Measurements from ENCODE around the gene TEKT1.
A peak's percentile ranks its signal among the peaks of the same experiment; 100 is the strongest.

The TEKT1 gene

GRCh38 chr17:6799738-6800137 lies 31.8 kb downstream of the TEKT1 start:
- TF ChIP-seq ZNF548 (tag by site-specific recombination; IDR thresholded peaks at IDR 0.05) = no peak
- no peak for TF ChIP-seq ZBTB26 (tag by site-specific recombination; optimal IDR thresholded peaks at IDR 0.05)
- no peak for TF ChIP-seq TRIM28 (IDR thresholded peaks at IDR 0.05; ENCODE audit: borderline replicate concordance, low read length)
- no peak for TF ChIP-seq ZSCAN16 (tag by site-specific recombination; IDR thresholded peaks at IDR 0.05)
- TF ChIP-seq ZNF174 (tag by site-specific recombination; IDR thresholded peaks at IDR 0.05) = no peak
- no peak for TF ChIP-seq SCRT1 (tag by site-specific recombination; IDR thresholded peaks at IDR 0.05; ENCODE audit: borderline replicate concordance)
- TF ChIP-seq ZNF239 (tag by site-specific recombination; IDR thresholded peaks at IDR 0.05) = no peak
- no peak for TF ChIP-seq ZNF16 (tag by site-specific recombination; IDR thresholded peaks at IDR 0.05; ENCODE audit: low read depth)
- no peak for TF ChIP-seq ZBTB21 (tag by site-specific recombination; IDR thresholded peaks at IDR 0.05)
- Histone ChIP-seq H3K27ac (ENCODE audit: extremely low read depth, low read depth, low read length) (no peak overlapping the region), H3K4me3 (ENCODE audit: low read depth, low read length) (no peak overlapping the region), H3K4me1 (ENCODE audit: control insufficient read depth, insufficient read depth, low read length) (no peaks in the 10 kb centered on the region), H3K9me3 (ENCODE audit: control insufficient read depth, insufficient read depth, low read depth, low read length) (no peaks in the 10 kb centered on the region), H3K36me3 (ENCODE audit: control insufficient read depth in 2 of 2, insufficient read depth in 1 of 2, low read length in 2 of 2) (no peaks in the 10 kb centered on the region)
- ChIA-PET CTCF (no interaction called here), POLR2A (no interaction called here)

DNA sequence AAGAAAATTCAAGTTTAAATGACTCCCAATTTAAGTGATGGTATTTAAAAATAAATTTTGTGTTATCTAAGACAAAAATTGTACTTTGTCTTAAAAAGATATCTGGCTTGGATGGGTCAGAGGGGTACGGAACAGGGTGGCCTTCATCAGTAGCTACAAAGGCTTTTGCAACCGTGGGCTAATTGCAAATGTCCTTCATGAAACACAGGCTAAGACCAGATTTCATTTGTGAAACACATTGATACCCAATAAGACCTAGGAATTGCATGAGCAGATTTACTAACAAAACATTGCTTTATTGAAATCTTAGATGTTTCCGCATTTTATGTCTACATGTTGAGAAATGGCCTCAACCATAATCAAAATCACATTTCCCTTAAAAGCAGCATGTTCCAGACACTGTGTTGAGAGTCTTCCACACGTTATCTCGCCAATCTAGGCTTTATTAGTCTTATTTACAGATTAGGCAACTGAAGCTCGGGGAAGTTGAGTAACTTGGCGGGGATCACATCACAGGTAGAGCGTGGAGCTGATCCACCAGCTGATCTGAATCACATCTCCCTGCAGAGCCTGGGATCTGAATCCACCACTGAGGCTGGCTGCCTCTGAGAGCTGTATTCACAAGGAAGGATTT lies 33.7 kb downstream of the TEKT1 start:
- TF ChIP-seq SALL2 (tag by site-specific recombination; IDR thresholded peaks at IDR 0.05; ENCODE audit: borderline replicate concordance) (no peak), HIC1 (tag by site-specific recombination; IDR thresholded peaks at IDR 0.05) (no peak), ZBTB17 (tag by site-specific recombination; IDR thresholded peaks at IDR 0.05) (peak; percentile 23; the same call in 1 of the 2 replicates), SCRT1 (tag by site-specific recombination; IDR thresholded peaks at IDR 0.05; ENCODE audit: borderline replicate concordance) (no peak), ZNF530 (tag by site-specific recombination; IDR thresholded peaks at IDR 0.05; ENCODE audit: low read depth) (no peak), ZNF658 (tag by site-specific recombination; IDR thresholded peaks at IDR 0.05) (no peak), ZNF2 (tag by site-specific recombination; IDR thresholded peaks at IDR 0.05) (no peak)
- no peaks in the 10 kb centered on the region for H3K9me3 ChIP-seq (ENCODE audit: control insufficient read depth, insufficient read depth, low read depth, low read length)
- ChIA-PET POLR2A (no interaction called here), CTCF (interaction anchor here (1.0 kb wide), 1 partner anchor 97 kb away, joined by 3 read pairs; no protein-coding TSS in a partner anchor)
- no peak overlapping the region for H3K4me3 ChIP-seq (ENCODE audit: low read depth, low read length)
- no peaks in the 10 kb centered on the region for H3K36me3 ChIP-seq (ENCODE audit: control insufficient read depth in 2 of 2, insufficient read depth in 1 of 2, low read length in 2 of 2)
- H3K4me1 ChIP-seq (ENCODE audit: control insufficient read depth, insufficient read depth, low read length) = no peaks in the 10 kb centered on the region
- no peak overlapping the region for H3K27ac ChIP-seq (ENCODE audit: extremely low read depth, low read depth, low read length)

- Histone ChIP-seq H3K4me3 (ENCODE audit: low read depth, low read length) (no peak overlapping the region), H3K27ac (ENCODE audit: extremely low read depth, low read depth, low read length) (no peak overlapping the region), H3K9me3 (ENCODE audit: control insufficient read depth, insufficient read depth, low read depth, low read length) (no peaks in the 10 kb centered on the region), H3K4me1 (ENCODE audit: control insufficient read depth, insufficient read depth, low read length) (no peaks in the 10 kb centered on the region), H3K36me3 (ENCODE audit: control insufficient read depth in 2 of 2, insufficient read depth in 1 of 2, low read length in 2 of 2) (no peaks in the 10 kb centered on the region)
- POLR2A ChIA-PET = no interaction called here
- peak; percentile 21; the same call in 1 of the 2 replicates for TF ChIP-seq ZNF768 (tag by site-specific recombination; IDR thresholded peaks at IDR 0.05)
- TF ChIP-seq, protein P1, sequence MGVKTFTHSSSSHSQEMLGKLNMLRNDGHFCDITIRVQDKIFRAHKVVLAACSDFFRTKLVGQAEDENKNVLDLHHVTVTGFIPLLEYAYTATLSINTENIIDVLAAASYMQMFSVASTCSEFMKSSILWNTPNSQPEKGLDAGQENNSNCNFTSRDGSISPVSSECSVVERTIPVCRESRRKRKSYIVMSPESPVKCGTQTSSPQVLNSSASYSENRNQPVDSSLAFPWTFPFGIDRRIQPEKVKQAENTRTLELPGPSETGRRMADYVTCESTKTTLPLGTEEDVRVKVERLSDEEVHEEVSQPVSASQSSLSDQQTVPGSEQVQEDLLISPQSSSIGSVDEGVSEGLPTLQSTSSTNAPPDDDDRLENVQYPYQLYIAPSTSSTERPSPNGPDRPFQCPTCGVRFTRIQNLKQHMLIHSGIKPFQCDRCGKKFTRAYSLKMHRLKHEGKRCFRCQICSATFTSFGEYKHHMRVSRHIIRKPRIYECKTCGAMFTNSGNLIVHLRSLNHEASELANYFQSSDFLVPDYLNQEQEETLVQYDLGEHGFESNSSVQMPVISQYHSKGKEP (tag by site-specific recombination; IDR thresholded peaks at IDR 0.05) = no peak
- CTCF ChIA-PET = interaction anchor here (1.0 to 1.4 kb wide), 2 partner anchors 57 to 96 kb away, joined by 3 read pairs; no protein-coding TSS in a partner anchor
Measured at GRCh38 chr17:6796887-6797490, 34.5 kb downstream of the TEKT1 start.

Measured in HEK293 (cell line).